Chondrocyte (in vitro differentiated cells): ENCODE data around the gene FXYD2. TPM values are rescaled to one million over a fixed set of nuclear protein-coding genes. Genes with fewer than 3 reads are reported as not detected.

ENCODE experiments used
- DNase-seq: peaks from one replicate; pipeline ENCODE4 v3.0.0; 2021; ENCODE audit warnings: mixed read lengths, low spot score
- H3K27ac Mint-ChIP-seq: one replicate; pipeline ENCODE4 v1.8.0; 2021; ENCODE audit warnings: mild to moderate bottlenecking, moderate library complexity, mixed read lengths; ENCODE audit not compliant: unreplicated experiment
- H3K27me3 Mint-ChIP-seq: 2 replicates; pipeline ENCODE4 v1.8.0; 2021; ENCODE audit warnings: low read depth, mixed read lengths
- H3K36me3 Mint-ChIP-seq: 2 replicates; pipeline ENCODE4 v1.8.0; 2021; ENCODE audit warnings: low read depth, mixed read lengths
- H3K4me1 Mint-ChIP-seq: 2 replicates; pipeline ENCODE4 v1.8.0; 2021; ENCODE audit warnings: low read depth, mild to moderate bottlenecking, mixed read lengths
- H3K4me3 Mint-ChIP-seq: one replicate; pipeline ENCODE4 v1.8.0; 2021; ENCODE audit warnings: mild to moderate bottlenecking, moderate library complexity, mixed read lengths; ENCODE audit not compliant: unreplicated experiment
- H3K9me3 Mint-ChIP-seq: 2 replicates; pipeline ENCODE4 v1.8.0; 2021; ENCODE audit warnings: low read depth, mixed read lengths
- total RNA-seq: library from RNA; stranded (reverse); gene quantifications from 3 replicates; pipeline ENCODE4 v1.2.1, GENCODE V29; 2021
- TF ChIP-seq, protein P1 (sequence below): fragments of 200-600 bp; sonication (generic); IDR thresholded peaks from 2 replicates; pipeline ENCODE4 v1.5.0; 2021; ENCODE audit warnings: antibody characterized with exemption, mild to moderate bottlenecking, moderate library complexity

Gene FXYD2
- total RNA-seq, 1 donor from 2014 or later: not detected

DNA sequence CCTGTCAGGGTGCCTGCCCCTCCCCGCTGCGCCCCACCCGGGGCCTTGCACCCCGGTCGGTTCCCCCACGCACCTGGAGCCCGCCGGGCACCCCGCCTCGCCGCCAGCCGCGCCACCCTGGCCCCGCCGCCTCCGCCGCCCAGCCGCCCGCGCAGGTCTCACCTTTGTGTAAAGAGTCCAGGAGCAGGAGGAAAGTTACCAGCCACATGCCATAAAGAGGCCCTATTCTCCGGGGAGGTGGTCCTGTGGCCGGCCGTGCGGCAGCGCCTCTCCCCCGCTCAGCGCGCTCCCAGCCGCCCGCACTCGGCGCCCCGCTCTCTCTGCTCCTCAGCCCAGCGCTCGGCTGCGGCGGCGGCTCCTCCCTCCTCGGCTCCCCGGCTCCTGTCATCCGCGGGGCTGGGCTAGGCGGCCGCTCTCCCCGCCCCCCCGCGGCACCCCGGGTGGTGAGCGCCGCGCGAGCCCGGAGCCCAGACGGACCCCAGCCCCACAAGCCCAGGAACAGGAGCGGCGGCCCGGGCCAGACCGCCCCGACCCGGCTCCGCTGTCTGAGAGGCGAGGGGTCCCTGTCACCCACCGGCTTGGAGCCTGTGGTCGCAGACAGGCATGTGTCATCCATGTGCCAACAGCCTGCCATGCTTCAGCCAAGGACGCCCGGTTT lies 27.5 kb downstream of the FXYD2 start, which contains the start of gene DSCAML1:
Gene DSCAML1, minus strand, starts transcription at position 345 of the 658 bp plus-strand sequence. Its CDS starts 137 bp downstream, at position 208.
- no peak for DNase-seq
- peak within 1 kb of the TSS; percentile 56 for H3K4me3 Mint-ChIP-seq
- no peak within 1 kb of the TSS for H3K27ac Mint-ChIP-seq
- peaks cover 4% of the 10 kb centered on the region for H3K4me1 Mint-ChIP-seq
- TF ChIP-seq, protein P1, sequence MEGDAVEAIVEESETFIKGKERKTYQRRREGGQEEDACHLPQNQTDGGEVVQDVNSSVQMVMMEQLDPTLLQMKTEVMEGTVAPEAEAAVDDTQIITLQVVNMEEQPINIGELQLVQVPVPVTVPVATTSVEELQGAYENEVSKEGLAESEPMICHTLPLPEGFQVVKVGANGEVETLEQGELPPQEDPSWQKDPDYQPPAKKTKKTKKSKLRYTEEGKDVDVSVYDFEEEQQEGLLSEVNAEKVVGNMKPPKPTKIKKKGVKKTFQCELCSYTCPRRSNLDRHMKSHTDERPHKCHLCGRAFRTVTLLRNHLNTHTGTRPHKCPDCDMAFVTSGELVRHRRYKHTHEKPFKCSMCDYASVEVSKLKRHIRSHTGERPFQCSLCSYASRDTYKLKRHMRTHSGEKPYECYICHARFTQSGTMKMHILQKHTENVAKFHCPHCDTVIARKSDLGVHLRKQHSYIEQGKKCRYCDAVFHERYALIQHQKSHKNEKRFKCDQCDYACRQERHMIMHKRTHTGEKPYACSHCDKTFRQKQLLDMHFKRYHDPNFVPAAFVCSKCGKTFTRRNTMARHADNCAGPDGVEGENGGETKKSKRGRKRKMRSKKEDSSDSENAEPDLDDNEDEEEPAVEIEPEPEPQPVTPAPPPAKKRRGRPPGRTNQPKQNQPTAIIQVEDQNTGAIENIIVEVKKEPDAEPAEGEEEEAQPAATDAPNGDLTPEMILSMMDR: no peak
- no peaks in the 10 kb centered on the region for H3K36me3 Mint-ChIP-seq
- peaks cover 69% of the 10 kb centered on the region for H3K27me3 Mint-ChIP-seq
- no peaks in the 10 kb centered on the region for H3K9me3 Mint-ChIP-seq

DNA sequence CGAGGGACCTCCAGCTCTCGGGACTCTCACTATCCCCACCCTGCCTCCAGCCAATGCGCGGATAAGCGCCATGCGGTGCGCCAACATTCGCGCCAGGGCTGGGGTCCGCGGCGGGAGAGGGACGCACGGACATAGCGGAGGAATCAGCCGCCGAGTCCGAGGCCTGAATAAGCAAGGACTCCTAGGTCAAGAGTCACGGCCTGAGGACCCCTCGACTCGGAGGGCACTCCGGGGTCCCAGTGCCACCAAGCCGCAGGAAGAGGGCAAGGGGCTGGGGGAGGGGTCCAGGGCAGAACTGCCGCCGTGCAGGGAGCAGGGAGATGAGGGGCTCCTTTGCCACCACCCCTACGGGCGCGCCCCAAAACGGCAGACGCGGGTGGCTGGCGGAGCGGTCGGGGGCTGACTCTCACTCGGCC lies 28.1 kb downstream of the FXYD2 start:
- TF ChIP-seq, protein P1: no peak
- no peak for DNase-seq
- H3K27ac Mint-ChIP-seq: no peak overlapping the region
- no peak overlapping the region for H3K4me3 Mint-ChIP-seq
- no peaks in the 10 kb centered on the region for H3K36me3 Mint-ChIP-seq
- H3K4me1 Mint-ChIP-seq: peaks cover 4% of the 10 kb centered on the region
- H3K27me3 Mint-ChIP-seq: peaks cover 66% of the 10 kb centered on the region
- no peaks in the 10 kb centered on the region for H3K9me3 Mint-ChIP-seq

DNA sequence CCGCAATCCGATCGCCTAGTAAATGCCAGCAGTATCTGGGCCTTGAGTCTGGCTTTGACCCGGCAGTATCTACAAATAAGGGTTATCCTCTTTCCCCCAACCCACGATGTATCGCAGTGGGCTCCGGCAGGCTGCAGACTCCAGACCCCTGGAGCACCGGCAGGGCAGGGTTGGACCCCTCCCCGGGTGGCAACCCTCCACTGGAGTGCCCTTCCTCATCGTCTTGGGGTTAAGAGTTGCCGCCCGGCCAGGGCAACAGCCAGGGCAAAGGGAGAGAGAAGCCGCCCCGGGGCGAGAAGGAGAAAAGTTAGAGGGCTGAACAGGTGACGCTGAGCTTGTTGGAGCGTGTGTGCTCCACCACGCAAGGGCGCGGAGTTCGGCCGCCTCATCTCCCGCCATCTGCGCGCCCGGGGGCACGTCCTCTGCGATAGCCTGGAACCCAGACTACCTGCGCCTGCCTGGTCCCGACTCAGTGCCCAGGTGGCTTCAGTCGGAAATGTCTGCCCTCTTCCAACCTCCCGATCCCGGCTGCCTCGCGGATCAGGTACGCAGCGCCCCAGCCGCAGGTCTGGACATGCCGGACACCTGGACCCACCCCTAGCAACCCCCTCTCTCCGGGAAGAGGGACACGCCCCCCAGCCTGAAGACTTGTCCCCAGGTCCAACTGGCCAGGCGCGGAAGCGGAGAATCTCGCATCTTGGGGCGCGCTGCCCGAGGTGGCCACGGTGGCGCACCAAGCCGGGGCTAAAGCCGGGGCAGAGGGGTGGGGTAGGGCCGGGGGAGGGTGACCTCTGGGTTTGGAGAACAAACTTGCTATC lies 28.7 kb downstream of the FXYD2 start:
- H3K27me3 Mint-ChIP-seq: peaks cover 71% of the 10 kb centered on the region
- TF ChIP-seq, protein P1: no peak

DNA sequence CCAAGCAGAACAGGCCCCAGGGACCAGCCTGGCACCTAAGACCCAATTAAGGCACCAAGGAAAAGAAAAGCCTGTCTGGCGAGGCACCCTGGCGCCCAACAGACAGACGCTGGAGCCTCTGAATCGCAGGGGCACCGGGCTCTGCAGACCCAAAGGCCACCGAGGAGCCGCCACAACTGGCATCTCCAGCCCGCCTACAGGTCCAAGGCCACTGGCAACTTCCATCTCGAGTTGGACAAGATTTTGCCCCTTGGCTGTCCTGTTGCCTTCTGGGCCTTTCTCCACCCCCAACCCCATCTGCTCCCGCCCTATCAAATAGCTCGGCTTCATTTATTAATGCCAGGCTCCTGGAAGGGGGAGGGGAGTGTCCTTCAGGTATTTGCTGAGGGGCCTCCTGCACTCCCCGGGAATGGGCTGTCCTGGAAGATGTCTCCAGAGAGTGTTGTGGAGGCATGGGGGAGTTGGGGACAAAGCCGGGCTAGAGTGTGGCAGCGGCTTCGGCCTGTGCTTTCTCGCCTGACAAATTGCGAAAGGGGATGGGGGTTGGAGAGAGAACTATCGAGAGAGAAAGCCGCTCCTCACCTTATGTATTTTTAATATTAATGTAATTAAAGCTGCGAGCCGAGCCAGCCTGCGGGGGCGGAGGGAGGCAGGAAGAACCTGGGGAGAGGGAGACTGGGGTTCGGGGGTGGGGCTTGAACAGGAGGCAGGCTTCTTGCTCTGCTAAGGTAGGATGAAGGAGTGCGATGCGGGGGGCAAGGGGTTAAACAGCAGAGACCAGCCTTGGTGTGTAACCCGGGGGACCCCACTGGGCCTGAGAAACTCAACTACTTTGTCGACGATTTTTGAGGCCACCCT lies 29.5 kb downstream of the FXYD2 start:
- H3K4me1 Mint-ChIP-seq: peaks cover 4% of the 10 kb centered on the region
- no peak for DNase-seq
- H3K4me3 Mint-ChIP-seq: no peak overlapping the region
- no peaks in the 10 kb centered on the region for H3K9me3 Mint-ChIP-seq
- no peak overlapping the region for H3K27ac Mint-ChIP-seq
- TF ChIP-seq, protein P1: no peak
- H3K36me3 Mint-ChIP-seq: no peaks in the 10 kb centered on the region
- H3K27me3 Mint-ChIP-seq: peaks cover 73% of the 10 kb centered on the region

More for the DNA sequence above, 28.7 kb downstream of the FXYD2 start:
- peaks cover 4% of the 10 kb centered on the region for H3K4me1 Mint-ChIP-seq
- no peaks in the 10 kb centered on the region for H3K9me3 Mint-ChIP-seq
- no peaks in the 10 kb centered on the region for H3K36me3 Mint-ChIP-seq
- no peak for DNase-seq
- H3K27ac Mint-ChIP-seq: no peak overlapping the region
- no peak overlapping the region for H3K4me3 Mint-ChIP-seq

DNA sequence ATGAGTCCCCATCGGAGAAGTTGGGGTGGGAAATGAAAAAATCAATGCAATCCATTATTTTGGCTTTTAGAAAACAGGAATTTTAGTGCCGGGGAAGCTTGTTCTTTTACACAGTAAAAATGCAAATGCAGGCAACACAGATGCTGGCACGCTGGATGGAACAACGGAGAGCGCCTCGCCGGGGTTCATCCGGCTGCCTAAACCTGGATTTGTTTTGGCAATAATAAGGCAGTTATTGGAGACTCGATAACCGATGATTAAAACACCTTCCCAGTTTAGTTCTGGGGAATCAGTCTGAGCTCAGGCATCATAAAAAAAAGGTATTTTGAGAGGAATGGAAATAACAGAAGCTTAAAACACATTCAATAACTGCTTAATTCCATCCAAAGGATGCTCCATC lies 30.4 kb downstream of the FXYD2 start:
- Mint-ChIP-seq H3K36me3 (no peaks in the 10 kb centered on the region), H3K4me1 (peaks cover 4% of the 10 kb centered on the region), H3K27ac (no peak overlapping the region), H3K9me3 (no peaks in the 10 kb centered on the region), H3K27me3 (peaks cover 68% of the 10 kb centered on the region), H3K4me3 (no peak overlapping the region)
- no peak for DNase-seq
- TF ChIP-seq, protein P1: no peak
